HepG2 (cell line): ENCODE measurements around the gene ETV5. TPM values are rescaled to one million over a fixed set of nuclear protein-coding genes. Genes with fewer than 3 reads are reported as not detected.
A peak's percentile ranks its signal among the peaks of the same experiment; 100 is the strongest.

Experiments used
- BCL6 ChIP-seq: IDR thresholded peaks from 2 replicates; pipeline ENCODE4 v1.6.1; 2016; ENCODE audit warnings: missing genetic modification reagents, missing compliant biosample characterization
- CENPX ChIP-seq: sonication (generic); formaldehyde crosslinking; IDR thresholded peaks from 2 replicates; pipeline ENCODE4 v1.9.0; 2021; ENCODE audit warnings: mild to moderate bottlenecking, missing genetic modification reagents, moderate library complexity
- ELF4 ChIP-seq: sonication (generic); formaldehyde crosslinking; IDR thresholded peaks from 2 replicates; pipeline ENCODE4 v1.5.0; 2020; ENCODE audit warnings: missing genetic modification reagents, mild to moderate bottlenecking, moderate library complexity, borderline replicate concordance
- FOXK1 ChIP-seq: sonication (generic); formaldehyde crosslinking; IDR thresholded peaks from 2 replicates; pipeline ENCODE4 v1.4.0; 2020; ENCODE audit warnings: low read depth, missing genetic modification reagents, borderline replicate concordance
- GABPA ChIP-seq, 2 experiments: IDR thresholded peaks; 2 replicates each; pipeline ENCODE4 v1.6.1; 2011 to 2016; ENCODE audit warnings: low read depth in 2 of 2, low read length in 1 of 2, missing biosample characterization in 1 of 2, missing genetic modification characterization in 1 of 2
- NFKB2 ChIP-seq: sonication (generic); formaldehyde crosslinking; IDR thresholded peaks from 2 replicates; pipeline ENCODE4 v1.4.0; 2020; ENCODE audit warnings: missing genetic modification reagents, borderline replicate concordance
- NRL ChIP-seq: sonication (generic); formaldehyde crosslinking; IDR thresholded peaks from 2 replicates; pipeline ENCODE4 v1.5.0; 2020; ENCODE audit warnings: missing genetic modification reagents, mild to moderate bottlenecking, moderate library complexity, borderline replicate concordance
- PAX8 ChIP-seq: sonication (generic); formaldehyde crosslinking; IDR thresholded peaks from 2 replicates; pipeline ENCODE4 v1.8.0; 2022; ENCODE audit warnings: mild to moderate bottlenecking, missing genetic modification reagents, borderline replicate concordance
- POLR2A ChIP-seq, 2 experiments: IDR thresholded peaks; 2 replicates each; pipeline ENCODE4 v1.6.1; 2011; ENCODE audit warnings: low read depth in 2 of 2, low read length in 2 of 2, mild to moderate bottlenecking in 1 of 2, moderate library complexity in 1 of 2; ENCODE audit not compliant: insufficient read depth in 1 of 2
- RAD51 ChIP-seq: fragments of 450-650 bp; IDR thresholded peaks from 2 replicates; pipeline ENCODE4 v1.6.1; 2016; ENCODE audit warnings: borderline replicate concordance
- ZKSCAN5 ChIP-seq: sonication (generic); formaldehyde crosslinking; IDR thresholded peaks from 2 replicates; pipeline ENCODE4 v1.5.1; 2020; ENCODE audit warnings: mild to moderate bottlenecking, missing genetic modification reagents
- ZNF589 ChIP-seq: sonication (generic); formaldehyde crosslinking; conservative IDR thresholded peaks from 2 replicates; pipeline ENCODE4 v1.8.0; 2022; ENCODE audit warnings: mild to moderate bottlenecking, moderate library complexity, missing genetic modification reagents
- ZNF629 ChIP-seq: sonication (generic); formaldehyde crosslinking; conservative IDR thresholded peaks from 2 replicates; pipeline ENCODE4 v1.5.0; 2020; ENCODE audit warnings: missing genetic modification reagents
- ZNF850 ChIP-seq: sonication (generic); formaldehyde crosslinking; conservative IDR thresholded peaks from 2 replicates; pipeline ENCODE4 v1.9.0; 2021; ENCODE audit warnings: mild to moderate bottlenecking, missing genetic modification reagents
- polyA plus RNA-seq, 8 experiments: library from polyadenylated mRNA; depleted of rRNA in 3 of 8; stranded (reverse) in 7 of 8; unstranded in 1 of 8; fragments of >200 nt; fragmentation: Illumina TruSeq in 4 of 8; extraction: Trizol in 4 of 8; gene quantifications; 2 replicates each; pipeline versions ENCODE4 v1.2.1 to v1.2.3, GENCODE V29; 2011 to 2016; ENCODE audit warnings: low read depth in 4 of 8, missing spikeins in 1 of 8, mixed read lengths in 1 of 8; ENCODE audit not compliant: insufficient read depth in 1 of 8
- total RNA-seq, 5 experiments: library from RNA; depleted of rRNA; stranded (reverse); fragments of >200 nt; fragmentation: Illumina TruSeq; extraction: Trizol; gene quantifications; 2 replicates each; pipeline ENCODE4 v1.2.3, GENCODE V29; 2016; ENCODE audit warnings: low read depth in 1 of 5
- TF ChIP-seq, protein P1 (sequence below): sonication (generic); formaldehyde crosslinking; IDR thresholded peaks from 2 replicates; pipeline ENCODE4 v1.5.0; 2020; ENCODE audit warnings: mild to moderate bottlenecking, missing genetic modification reagents, borderline replicate concordance
- TF ChIP-seq, protein P2 (sequence below): sonication (generic); formaldehyde crosslinking; IDR thresholded peaks from one replicate; pipeline ENCODE4 v1.5.1; 2020; ENCODE audit warnings: mild to moderate bottlenecking, missing genetic modification reagents; ENCODE audit errors: not compliant biosample characterization
- TF ChIP-seq, protein P3 (sequence below): sonication (generic); formaldehyde crosslinking; IDR thresholded peaks from 2 replicates; pipeline ENCODE4 v1.5.0; 2020; ENCODE audit warnings: missing genetic modification reagents

The ETV5 gene
- total and polyA plus RNA-seq, 2 of the 13 experiments (the other 11 are each of a cell fraction or from before 2014, with no cell fraction given) = 52.9 to 57.2 TPM

GRCh38 chr3:186097663-186098451, 11.0 kb downstream of the ETV5 start (continued):
- TF ChIP-seq, protein P1, sequence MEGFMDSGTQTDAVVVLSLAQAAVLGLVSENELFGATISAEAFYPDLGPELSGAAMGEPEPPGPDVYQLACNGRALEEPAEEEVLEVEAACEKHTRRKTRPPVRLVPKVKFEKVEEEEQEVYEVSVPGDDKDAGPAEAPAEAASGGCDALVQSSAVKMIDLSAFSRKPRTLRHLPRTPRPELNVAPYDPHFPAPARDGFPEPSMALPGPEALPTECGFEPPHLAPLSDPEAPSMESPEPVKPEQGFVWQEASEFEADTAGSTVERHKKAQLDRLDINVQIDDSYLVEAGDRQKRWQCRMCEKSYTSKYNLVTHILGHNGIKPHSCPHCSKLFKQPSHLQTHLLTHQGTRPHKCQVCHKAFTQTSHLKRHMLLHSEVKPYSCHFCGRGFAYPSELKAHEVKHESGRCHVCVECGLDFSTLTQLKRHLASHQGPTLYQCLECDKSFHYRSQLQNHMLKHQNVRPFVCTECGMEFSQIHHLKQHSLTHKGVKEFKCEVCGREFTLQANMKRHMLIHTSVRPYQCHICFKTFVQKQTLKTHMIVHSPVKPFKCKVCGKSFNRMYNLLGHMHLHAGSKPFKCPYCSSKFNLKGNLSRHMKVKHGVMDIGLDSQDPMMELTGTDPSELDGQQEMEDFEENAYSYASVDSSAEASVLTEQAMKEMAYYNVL (CRISPR knock-in tag) = peak; percentile 52; the same call in 1 of the 2 replicates
- no peak for TF ChIP-seq ZNF850
- peak; percentile 78 to 83 for TF ChIP-seq POLR2A (IDR thresholded peaks at IDR 0.05; ENCODE audit: insufficient read depth in 1 of 2, low read depth in 2 of 2, low read length in 2 of 2)
- TF ChIP-seq ZNF629 (CRISPR knock-in tag) = no peak
- peak; percentile 16; the same call in 1 of the 2 replicates for TF ChIP-seq FOXK1 (CRISPR knock-in tag)
- no peak for TF ChIP-seq RAD51
- no peak for TF ChIP-seq ELF4 (CRISPR knock-in tag)
- no peak for TF ChIP-seq GABPA (IDR thresholded peaks at IDR 0.05; ENCODE audit: low read depth, low read length)
- TF ChIP-seq GABPA (CRISPR knock-in tag; IDR thresholded peaks at IDR 0.05; ENCODE audit: low read depth) = no peak
- no peak for TF ChIP-seq NFKB2 (CRISPR knock-in tag)
- TF ChIP-seq, protein P2, sequence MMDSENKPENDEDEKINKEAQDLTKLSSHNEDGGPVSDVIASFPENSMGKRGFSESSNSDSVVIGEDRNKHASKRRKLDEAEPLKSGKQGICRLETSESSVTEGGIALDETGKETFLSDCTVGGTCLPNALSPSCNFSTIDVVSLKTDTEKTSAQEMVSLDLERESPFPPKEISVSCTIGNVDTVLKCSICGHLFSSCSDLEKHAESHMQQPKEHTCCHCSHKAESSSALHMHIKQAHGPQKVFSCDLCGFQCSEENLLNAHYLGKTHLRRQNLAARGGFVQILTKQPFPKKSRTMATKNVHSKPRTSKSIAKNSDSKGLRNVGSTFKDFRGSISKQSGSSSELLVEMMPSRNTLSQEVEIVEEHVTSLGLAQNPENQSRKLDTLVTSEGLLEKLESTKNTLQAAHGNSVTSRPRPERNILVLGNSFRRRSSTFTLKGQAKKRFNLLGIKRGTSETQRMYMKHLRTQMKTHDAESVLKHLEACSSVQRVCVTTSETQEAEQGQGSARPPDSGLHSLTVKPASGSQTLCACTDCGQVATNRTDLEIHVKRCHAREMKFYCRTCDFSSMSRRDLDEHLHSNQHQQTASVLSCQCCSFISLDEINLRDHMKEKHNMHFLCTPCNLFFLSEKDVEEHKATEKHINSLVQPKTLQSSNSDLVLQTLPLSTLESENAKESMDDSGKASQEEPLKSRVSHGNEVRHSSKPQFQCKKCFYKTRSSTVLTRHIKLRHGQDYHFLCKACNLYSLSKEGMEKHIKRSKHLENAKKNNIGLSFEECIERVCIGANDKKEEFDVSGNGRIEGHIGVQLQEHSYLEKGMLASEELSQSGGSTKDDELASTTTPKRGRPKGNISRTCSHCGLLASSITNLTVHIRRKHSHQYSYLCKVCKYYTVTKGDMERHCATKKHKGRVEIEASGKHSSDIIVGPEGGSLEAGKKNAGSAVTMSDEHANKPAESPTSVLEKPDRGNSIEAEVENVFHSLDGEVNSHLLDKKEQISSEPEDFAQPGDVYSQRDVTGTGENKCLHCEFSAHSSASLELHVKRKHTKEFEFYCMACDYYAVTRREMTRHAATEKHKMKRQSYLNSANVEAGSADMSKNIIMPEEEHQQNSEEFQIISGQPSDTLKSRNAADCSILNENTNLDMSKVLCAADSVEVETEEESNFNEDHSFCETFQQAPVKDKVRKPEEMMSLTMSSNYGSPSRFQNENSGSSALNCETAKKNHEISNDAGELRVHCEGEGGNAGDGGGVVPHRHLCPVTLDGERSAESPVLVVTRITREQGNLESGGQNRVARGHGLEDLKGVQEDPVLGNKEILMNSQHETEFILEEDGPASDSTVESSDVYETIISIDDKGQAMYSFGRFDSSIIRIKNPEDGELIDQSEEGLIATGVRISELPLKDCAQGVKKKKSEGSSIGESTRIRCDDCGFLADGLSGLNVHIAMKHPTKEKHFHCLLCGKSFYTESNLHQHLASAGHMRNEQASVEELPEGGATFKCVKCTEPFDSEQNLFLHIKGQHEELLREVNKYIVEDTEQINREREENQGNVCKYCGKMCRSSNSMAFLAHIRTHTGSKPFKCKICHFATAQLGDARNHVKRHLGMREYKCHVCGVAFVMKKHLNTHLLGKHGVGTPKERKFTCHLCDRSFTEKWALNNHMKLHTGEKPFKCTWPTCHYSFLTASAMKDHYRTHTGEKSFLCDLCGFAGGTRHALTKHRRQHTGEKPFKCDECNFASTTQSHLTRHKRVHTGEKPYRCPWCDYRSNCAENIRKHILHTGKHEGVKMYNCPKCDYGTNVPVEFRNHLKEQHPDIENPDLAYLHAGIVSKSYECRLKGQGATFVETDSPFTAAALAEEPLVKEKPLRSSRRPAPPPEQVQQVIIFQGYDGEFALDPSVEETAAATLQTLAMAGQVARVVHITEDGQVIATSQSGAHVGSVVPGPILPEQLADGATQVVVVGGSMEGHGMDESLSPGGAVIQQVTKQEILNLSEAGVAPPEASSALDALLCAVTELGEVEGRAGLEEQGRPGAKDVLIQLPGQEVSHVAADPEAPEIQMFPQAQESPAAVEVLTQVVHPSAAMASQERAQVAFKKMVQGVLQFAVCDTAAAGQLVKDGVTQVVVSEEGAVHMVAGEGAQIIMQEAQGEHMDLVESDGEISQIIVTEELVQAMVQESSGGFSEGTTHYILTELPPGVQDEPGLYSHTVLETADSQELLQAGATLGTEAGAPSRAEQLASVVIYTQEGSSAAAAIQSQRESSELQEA = no peak
- no peak for TF ChIP-seq ZKSCAN5 (CRISPR knock-in tag)
- no peak for TF ChIP-seq NRL (CRISPR knock-in tag)
- TF ChIP-seq PAX8 (CRISPR knock-in tag) = no peak
- no peak for TF ChIP-seq CENPX (CRISPR knock-in tag)
- no peak for TF ChIP-seq ZNF589 (CRISPR knock-in tag)
- TF ChIP-seq, protein P3, sequence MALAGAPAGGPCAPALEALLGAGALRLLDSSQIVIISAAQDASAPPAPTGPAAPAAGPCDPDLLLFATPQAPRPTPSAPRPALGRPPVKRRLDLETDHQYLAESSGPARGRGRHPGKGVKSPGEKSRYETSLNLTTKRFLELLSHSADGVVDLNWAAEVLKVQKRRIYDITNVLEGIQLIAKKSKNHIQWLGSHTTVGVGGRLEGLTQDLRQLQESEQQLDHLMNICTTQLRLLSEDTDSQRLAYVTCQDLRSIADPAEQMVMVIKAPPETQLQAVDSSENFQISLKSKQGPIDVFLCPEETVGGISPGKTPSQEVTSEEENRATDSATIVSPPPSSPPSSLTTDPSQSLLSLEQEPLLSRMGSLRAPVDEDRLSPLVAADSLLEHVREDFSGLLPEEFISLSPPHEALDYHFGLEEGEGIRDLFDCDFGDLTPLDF (CRISPR knock-in tag) = no peak
- peak; percentile 30; the same call in 1 of the 2 replicates for TF ChIP-seq BCL6 (CRISPR knock-in tag)
